Spleen (tissue), 13 donors: ENCODE measurements around the gene CBFA2T2. TPM values are rescaled to one million over a fixed set of nuclear protein-coding genes. Genes with fewer than 3 reads are reported as not detected.
A peak's percentile ranks its signal among the peaks of the same experiment; 100 is the strongest.
"Not testable (repeated sequence)": the region's sequence is repeated elsewhere in the genome, so short reads cannot be mapped to it uniquely, and the experiment has no call there.

Source experiments
- DNase-seq: peaks from one replicate; pipeline ENCODE4 v3.0.0-alpha.2; 2020
- H3K27ac ChIP-seq, 8 donors: fragments of 200-600 bp; sonication (generic) in 7 of 8; 1 replicate in 4 of 8; 2 replicates in 4 of 8; pipeline versions ENCODE4 v1.5.0 to v1.8.0; 2016 to 2021; ENCODE audit warnings: inconsistent platforms in 4 of 8, mild to moderate bottlenecking in 4 of 8, moderate library complexity in 1 of 8
- H3K27me3 ChIP-seq, 7 donors: fragments of 200-600 bp; sonication (generic) in 6 of 7; replicated peaks in 1 of 7; 1 replicate in 4 of 7; 2 replicates in 3 of 7; pipeline versions ENCODE4 v1.5.0 to v1.8.0; 2016 to 2021; ENCODE audit warnings: inconsistent platforms in 3 of 7, mild to moderate bottlenecking in 1 of 7
- H3K36me3 ChIP-seq, 6 donors: fragments of 200-600 bp; sonication (generic) in 5 of 6; 1 replicate in 4 of 6; 2 replicates in 2 of 6; pipeline versions ENCODE4 v1.5.0 to v1.8.0; 2016 to 2021; ENCODE audit warnings: inconsistent platforms in 2 of 6
- H3K4me1 ChIP-seq, 6 donors: fragments of 200-600 bp; sonication (generic) in 5 of 6; 1 replicate in 3 of 6; 2 replicates in 3 of 6; pipeline versions ENCODE4 v1.5.0 to v1.8.0; 2016 to 2021; ENCODE audit warnings: inconsistent platforms in 3 of 6
- H3K4me3 ChIP-seq, 8 donors: fragments of 200-600 bp; sonication (generic) in 7 of 8; 1 replicate in 4 of 8; 2 replicates in 4 of 8; pipeline versions ENCODE4 v1.5.0 to v1.8.0; 2016 to 2021; ENCODE audit warnings: inconsistent platforms in 4 of 8, mild to moderate bottlenecking in 4 of 8, moderate library complexity in 2 of 8
- H3K9me3 ChIP-seq, 8 donors: fragments of 200-600 bp; sonication (generic) in 7 of 8; 1 replicate in 4 of 8; 2 replicates in 4 of 8; pipeline versions ENCODE4 v1.5.0 to v1.8.0; 2016 to 2021; ENCODE audit warnings: inconsistent platforms in 4 of 8
- CTCF ChIP-seq, 11 experiments: fragments of 200-600 bp in 7 of 11; fragments of 450-650 bp in 4 of 11; sonication (generic) in 4 of 11; IDR thresholded peaks in 8 of 11; conservative IDR thresholded peaks in 3 of 11; 1 replicate in 7 of 11; 2 replicates in 4 of 11; pipeline versions ENCODE4 v1.4.0 to v1.8.0; 2016 to 2021; ENCODE audit warnings: antibody characterized with exemption in 11 of 11, inconsistent platforms in 4 of 11, mild to moderate bottlenecking in 1 of 11
- POLR2A ChIP-seq, 3 donors: fragments of 450-650 bp; IDR thresholded peaks; one replicate each; pipeline ENCODE4 v1.5.1; 2017; ENCODE audit warnings: antibody characterized with exemption in 3 of 3, mild to moderate bottlenecking in 1 of 3
- POLR2AphosphoS5 ChIP-seq, 3 donors: sonication (generic); formaldehyde crosslinking; IDR thresholded peaks; one replicate each; pipeline ENCODE4 v1.5.1; 2017; ENCODE audit warnings: antibody characterized with exemption in 3 of 3
- WGBS, 5 donors: extraction: QIAGEN DNeasy Blood & Tissue Kit in 3 of 5; methylation state at CpG; one replicate each; pipeline versions ENCODE4 v1.1.5 to v1.1.7; 2013 to 2018; 5-methylcytosine and 5-hydroxymethylcytosine counted together
- intact Hi-C: fragments of 100-400 bp; cut with DNase I; formaldehyde crosslinking; loops from one replicate; pipeline ENCODE4 v1.15.0; 2023; ENCODE audit warnings: low total_unique reads
- long read RNA-seq, 2 donors: transcript quantifications; one replicate each; lab custom pipeline, GENCODE V29; 2026
- polyA plus RNA-seq, 3 donors: library from polyadenylated mRNA; stranded (reverse); fragments of 200-250 nt; gene quantifications; one replicate each; pipeline ENCODE4 v1.2.1, GENCODE V29; 2013
- total RNA-seq, 7 donors: library from RNA; depleted of rRNA in 3 of 7; stranded (reverse); fragments of >200 nt in 3 of 7; fragmentation: NEBNext Ultra II Directional in 4 of 7; extraction: Animal tissue kit (Norgen Biotek cat#: 25700) in 4 of 7; gene quantifications; one replicate each; pipeline versions ENCODE4 v1.1.0 to v1.2.1, GENCODE V29; 2016 to 2021
- donor health status: healthy with polysubstance abuse.
- donor health status: DM: no; HTN: no; CAD: no; lungs with moderate emphysema.
- donor health status: DM: no; HTN: no; CAD: no.
- donor health status: Bipolar disorder and iron deficiency.
- donor health status: healthy.
- donor health status: DM: no; HTN: no; CAD: no.
- donor health status: DM: yes; HTN: yes; CAD: no.

Gene CBFA2T2
- 10 to 100 TPM; 17.0 to 25.4 (median 18.9) TPM for total RNA-seq
- polyA plus RNA-seq: 1 to 10 TPM; 3.3 to 6.9 (median 4.8) TPM
- long read RNA-seq, donor 1, partial matches to known transcripts: 0 of 2 reads
- long read RNA-seq, donor 1, other reads (novel, unspliced or antisense): 0 of 2 reads
- long read RNA-seq, donor 2: 0 reads

DNA sequence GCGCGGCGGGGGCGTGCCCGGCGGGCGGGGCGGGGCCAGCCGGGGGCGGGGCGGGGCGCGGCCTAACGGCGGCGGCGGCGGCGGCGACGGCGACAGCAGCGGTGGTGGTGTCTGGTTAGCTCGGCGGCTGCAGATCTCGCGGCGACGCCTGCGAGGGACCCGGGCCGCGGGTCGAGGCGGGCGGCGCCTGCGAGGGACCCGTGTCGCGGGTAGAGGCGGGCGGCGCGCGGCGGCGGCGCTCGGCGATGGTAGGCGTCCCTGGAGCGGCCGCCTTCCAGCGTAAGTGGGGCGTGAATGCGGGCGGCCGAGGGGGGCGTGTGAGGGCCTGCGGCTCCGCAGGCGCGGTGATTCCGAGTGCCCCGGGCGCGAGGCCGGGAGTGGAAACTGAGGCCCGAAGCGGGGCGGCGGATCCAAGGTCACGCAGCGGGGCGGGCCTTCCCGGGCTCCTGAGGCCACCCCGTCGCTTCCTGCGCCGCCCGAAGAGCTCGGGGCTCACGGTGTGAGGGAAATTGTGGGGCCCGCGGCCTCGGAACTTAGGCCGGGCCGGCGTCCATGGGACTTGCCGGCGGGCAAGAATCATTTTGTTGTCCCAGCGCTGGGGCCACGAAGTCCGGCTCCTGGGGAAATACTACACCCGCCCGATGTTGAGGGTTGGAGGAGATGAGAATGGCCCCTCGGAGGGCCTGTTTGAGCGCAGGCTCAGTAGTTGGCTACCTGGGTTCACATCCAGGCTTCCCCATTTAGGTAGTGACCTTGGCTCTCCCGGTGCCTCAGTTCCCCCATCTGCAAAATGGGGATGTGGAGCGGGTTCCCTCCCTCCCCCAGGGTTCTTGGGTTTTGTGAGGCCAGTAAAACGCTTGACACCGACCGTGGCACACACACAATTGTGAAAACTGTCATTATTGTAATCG lies at the start of gene CBFA2T2:
Gene CBFA2T2, plus strand, starts transcription at position 74 of the 911 bp plus-strand sequence. Its CDS starts 172 bp downstream, at position 246.
- H3K4me3 ChIP-seq: peak within 1 kb of the TSS; percentile 55 to 97 (median 86)
- TF ChIP-seq CTCF (IDR thresholded peaks at IDR 0.05 in 8 of 11, conservative IDR thresholded peaks at IDR 0.05 in 3 of 11) (peak in 2 of 11 experiments; percentile 6 to 8), POLR2A (IDR thresholded peaks at IDR 0.05) (no peak), POLR2AphosphoS5 (IDR thresholded peaks at IDR 0.05) (no peak)
- intact Hi-C loops: no loop called here
- peaks cover 0 to 46% (median 26%) of the 10 kb centered on the region in 6 donors for H3K4me1 ChIP-seq
- 1 to 3% (median 1%) methylated on average over 35 to 105 of the region's 105 CpGs for WGBS, 5 donors
- no peaks in the 10 kb centered on the region for H3K27me3 ChIP-seq
- no peaks in the 10 kb centered on the region for H3K36me3 ChIP-seq
- H3K9me3 ChIP-seq: no peaks in the 10 kb centered on the region
- DNase-seq: no peak
- peak within 1 kb of the TSS; percentile 95 to 99 (median 96) for H3K27ac ChIP-seq

- H3K36me3 ChIP-seq, H3K4me3 ChIP-seq, H3K9me3 ChIP-seq, H3K27ac ChIP-seq, DNase-seq, H3K27me3 ChIP-seq, intact Hi-C loops: not testable (repeated sequence)
- H3K4me1 ChIP-seq: peaks cover 0 to 33% (median 18%) of the 10 kb centered on the region in 6 donors
- WGBS, 5 donors: 91 to 96% (median 95%) methylated on average over 7 of the region's 7 CpGs
Observed at GRCh38 chr20:33440562-33440961, 49.3 kb upstream of the CBFA2T2 start.

- peaks cover 0 to 33% (median 18%) of the 10 kb centered on the region in 6 donors for H3K4me1 ChIP-seq
- H3K36me3 ChIP-seq: no peaks in the 10 kb centered on the region
- 64 to 81% (median 73%) methylated on average over 7 of the region's 7 CpGs for WGBS, 5 donors
- H3K9me3 ChIP-seq: no peaks in the 10 kb centered on the region
- DNase-seq: no peak
- no peak overlapping the region for H3K27ac ChIP-seq
- TF ChIP-seq CTCF (IDR thresholded peaks at IDR 0.05 in 8 of 11, conservative IDR thresholded peaks at IDR 0.05 in 3 of 11) (no peak), POLR2AphosphoS5 (IDR thresholded peaks at IDR 0.05) (no peak), POLR2A (IDR thresholded peaks at IDR 0.05) (no peak)
- H3K4me3 ChIP-seq: no peak overlapping the region
- peaks cover 0 to 9% (median 0%) of the 10 kb centered on the region in 7 donors for H3K27me3 ChIP-seq
- intact Hi-C loops: no loop called here
Observed at GRCh38 chr20:33441142-33441955, 48.5 kb upstream of the CBFA2T2 start.

DNA sequence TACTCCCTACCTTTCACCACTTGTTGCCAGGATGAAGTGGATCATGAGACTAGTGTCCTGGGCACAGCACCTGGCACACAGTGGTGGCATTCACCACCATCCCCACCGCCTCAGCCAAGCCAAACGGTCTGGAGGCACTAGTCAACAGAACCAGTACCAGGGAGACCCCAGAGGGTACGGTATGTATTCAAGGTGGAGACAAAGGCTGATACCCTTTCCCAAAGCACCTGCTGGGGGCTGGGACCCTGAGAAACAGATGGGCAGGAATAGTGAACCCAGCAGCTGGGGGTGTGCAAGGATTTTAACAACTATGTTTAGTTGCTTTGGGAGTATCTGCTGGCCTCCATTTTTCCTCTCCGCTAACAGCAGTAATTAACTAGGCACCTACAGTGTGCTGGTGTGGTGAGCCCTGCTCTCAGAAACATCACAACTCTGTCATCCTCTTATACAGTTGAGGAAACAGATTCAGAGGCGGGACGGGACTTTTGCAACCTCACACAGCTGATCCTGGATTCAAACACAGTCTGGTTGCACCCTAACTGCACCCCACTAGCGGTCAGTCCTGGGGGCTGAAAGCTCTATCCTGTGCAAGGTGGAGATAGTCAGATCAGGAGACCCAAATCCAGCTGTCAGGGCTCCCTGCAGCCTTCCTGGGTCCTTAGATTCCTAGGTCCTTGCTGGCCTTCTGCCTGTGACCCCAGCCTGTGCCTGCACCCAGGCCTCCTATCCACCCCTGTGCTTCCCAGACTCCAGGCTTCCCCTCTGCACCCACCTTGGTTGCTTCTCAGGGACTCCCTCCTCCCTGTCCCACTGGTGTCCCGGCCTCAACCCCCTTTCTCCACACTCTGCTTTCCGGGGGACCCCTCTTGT lies 47.5 kb upstream of the CBFA2T2 start:
- intact Hi-C loops: no loop called here
- Histone ChIP-seq H3K9me3 (no peaks in the 10 kb centered on the region), H3K4me3 (peak overlapping the region in 6 of 8 donors; percentile 62 to 88 (median 74)), H3K27me3 (peaks cover 0 to 9% (median 0%) of the 10 kb centered on the region in 7 donors), H3K27ac (no peak overlapping the region), H3K4me1 (peaks cover 0 to 33% (median 18%) of the 10 kb centered on the region in 6 donors), H3K36me3 (no peaks in the 10 kb centered on the region)
- 64 to 80% (median 70%) methylated on average over 8 to 9 of the region's 9 CpGs for WGBS, 5 donors
- TF ChIP-seq CTCF (IDR thresholded peaks at IDR 0.05 in 8 of 11, conservative IDR thresholded peaks at IDR 0.05 in 3 of 11): no peak
- no peak for TF ChIP-seq POLR2AphosphoS5 (IDR thresholded peaks at IDR 0.05)
- TF ChIP-seq POLR2A (IDR thresholded peaks at IDR 0.05): no peak
- DNase-seq: peak; percentile 68
